DND-41 (cell line): ENCODE measurements around the gene DGKH.

Source experiments
- CTCF ChIP-seq: IDR thresholded peaks from 2 replicates; pipeline ENCODE4 v1.5.1; 2012; ENCODE audit warnings: borderline replicate concordance, low read length, moderate library complexity, mild to moderate bottlenecking; ENCODE audit not compliant: poor library complexity, severe bottlenecking; ENCODE audit errors: extremely low read depth
- EZH2 ChIP-seq: IDR thresholded peaks from 3 replicates; pipeline ENCODE4 v1.6.1; 2012; ENCODE audit warnings: borderline replicate concordance, low read depth, mild to moderate bottlenecking, moderate library complexity, low read length, inconsistent platforms; ENCODE audit not compliant: severe bottlenecking

DNA sequence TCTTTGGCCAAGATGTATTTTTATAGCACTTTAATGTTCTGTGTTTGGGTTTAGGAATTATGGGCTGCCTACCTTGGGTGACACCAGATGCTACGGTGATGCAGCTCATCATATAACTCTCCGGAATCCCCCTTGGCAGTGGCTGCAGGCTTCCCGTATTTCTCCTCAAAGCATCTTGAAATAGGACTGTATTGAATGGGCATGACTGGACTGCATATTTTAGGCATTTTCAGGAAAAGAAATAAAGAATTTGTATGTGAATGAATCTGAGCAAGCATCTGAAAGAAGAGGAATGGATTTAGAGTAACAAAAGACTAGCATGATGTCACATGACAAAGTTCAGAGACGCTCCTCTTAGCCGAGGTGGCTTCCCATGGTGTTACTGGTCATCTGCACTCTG is 70.6 kb downstream of the DGKH start:
- TF ChIP-seq CTCF (no peak), EZH2 (no peak)
